Tibial nerve (tissue), 3 donors: ENCODE results near the gene FAXC.

ENCODE experiments used
- CTCF ChIP-seq, 5 experiments: fragments of 200-600 bp in 3 of 5; fragments of 450-650 bp in 2 of 5; sonication (generic) in 3 of 5; IDR thresholded peaks; one replicate each; pipeline ENCODE4 v1.5.1; 2016 to 2019; ENCODE audit warnings: antibody characterized with exemption in 5 of 5, mild to moderate bottlenecking in 3 of 5, moderate library complexity in 2 of 5
- POLR2A ChIP-seq, 2 donors: fragments of 450-650 bp; IDR thresholded peaks; one replicate each; pipeline ENCODE4 v1.6.1; 2017; ENCODE audit warnings: antibody characterized with exemption in 2 of 2, mild to moderate bottlenecking in 2 of 2, moderate library complexity in 2 of 2

DNA sequence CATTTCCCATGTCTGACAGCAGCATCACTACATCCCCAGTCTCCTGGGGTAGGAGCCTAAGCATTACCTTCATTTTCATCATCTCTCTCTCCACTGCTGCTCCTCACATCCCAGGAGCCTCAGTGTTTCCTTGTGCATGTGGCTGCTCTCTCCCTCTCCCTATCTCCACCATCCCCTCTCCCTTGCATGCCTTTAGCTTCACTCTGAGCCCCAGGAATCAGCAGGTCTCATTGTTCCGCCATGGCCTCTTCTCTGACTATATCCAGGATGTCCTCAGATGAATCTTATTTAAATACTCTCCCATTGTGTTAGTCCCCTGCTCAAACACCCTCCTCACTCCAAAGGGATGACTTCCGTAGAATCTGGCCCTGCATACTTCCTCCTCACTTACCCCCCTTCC, 79.4 kb downstream of the FAXC start:
- TF ChIP-seq POLR2A (IDR thresholded peaks at IDR 0.05), result no peak
- no peak for TF ChIP-seq CTCF (IDR thresholded peaks at IDR 0.05)
